GM12891 (cell line): ENCODE results near the gene FOXE1.

Experiments
- DNase-seq: peaks from one replicate; pipeline ENCODE4 v3.0.0; 2011; ENCODE audit warnings: low spot score; ENCODE audit not compliant: insufficient read length
- FAIRE-seq: peaks from 2 replicates; lab custom pipeline; 2011; peaks lifted over from hg19 to GRCh38; lab: Jason Lieb, UNC
- PAX5 ChIP-seq: IDR thresholded peaks from 2 replicates; pipeline ENCODE4 v1.6.1; 2011; ENCODE audit warnings: low read length, moderate library complexity, mild to moderate bottlenecking; ENCODE audit not compliant: insufficient read depth, severe bottlenecking
- POLR2A ChIP-seq: IDR thresholded peaks from 2 replicates; pipeline ENCODE4 v1.6.1; 2011; ENCODE audit warnings: low read depth, low read length, control low read depth
- POLR2AphosphoS5 ChIP-seq: IDR thresholded peaks from 2 replicates; pipeline ENCODE4 v1.6.1; 2011; ENCODE audit warnings: low read depth, low read length, control low read depth
- POU2F2 ChIP-seq: IDR thresholded peaks from 2 replicates; pipeline ENCODE4 v1.6.1; 2011; ENCODE audit warnings: low read depth, mild to moderate bottlenecking, control low read depth, low read length, moderate library complexity
- SPI1 ChIP-seq: IDR thresholded peaks from 2 replicates; pipeline ENCODE4 v1.6.1; 2011; ENCODE audit warnings: low read depth, low read length, control low read depth
- TAF1 ChIP-seq: IDR thresholded peaks from 2 replicates; pipeline ENCODE4 v1.6.1; 2011; ENCODE audit warnings: low read depth, low read length, control low read depth

Gene FOXE1

DNA sequence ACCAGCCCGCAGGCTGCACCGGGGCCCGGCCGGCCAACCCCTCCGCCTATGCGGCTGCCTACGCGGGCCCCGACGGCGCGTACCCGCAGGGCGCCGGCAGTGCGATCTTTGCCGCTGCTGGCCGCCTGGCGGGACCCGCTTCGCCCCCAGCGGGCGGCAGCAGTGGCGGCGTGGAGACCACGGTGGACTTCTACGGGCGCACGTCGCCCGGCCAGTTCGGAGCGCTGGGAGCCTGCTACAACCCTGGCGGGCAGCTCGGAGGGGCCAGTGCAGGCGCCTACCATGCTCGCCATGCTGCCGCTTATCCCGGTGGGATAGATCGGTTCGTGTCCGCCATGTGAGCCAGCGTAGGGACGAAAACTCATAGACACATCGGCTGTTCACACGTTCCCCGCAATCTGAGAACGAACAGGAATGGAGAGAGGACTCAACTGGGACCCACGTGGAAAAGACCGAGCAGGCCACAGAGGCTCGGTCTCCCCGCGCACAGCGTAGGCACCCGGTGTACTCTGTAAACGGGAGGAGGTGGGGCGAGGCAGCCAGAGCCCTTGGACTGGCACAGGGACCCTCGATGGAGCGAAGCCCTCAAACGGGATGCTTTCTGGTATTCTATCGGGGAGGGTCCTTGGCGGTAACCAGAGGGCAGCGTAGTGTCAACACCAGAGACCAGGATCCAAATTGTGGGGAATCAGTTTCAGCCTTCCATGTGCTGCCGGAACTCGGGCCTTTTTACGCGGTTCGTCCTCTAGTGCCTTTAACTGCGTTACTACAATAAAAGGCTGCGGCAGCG lies 1.9 kb downstream of the FOXE1 start:
- no peak for DNase-seq
- FAIRE-seq: peak; percentile 5
- TF ChIP-seq POU2F2: no peak

DNA sequence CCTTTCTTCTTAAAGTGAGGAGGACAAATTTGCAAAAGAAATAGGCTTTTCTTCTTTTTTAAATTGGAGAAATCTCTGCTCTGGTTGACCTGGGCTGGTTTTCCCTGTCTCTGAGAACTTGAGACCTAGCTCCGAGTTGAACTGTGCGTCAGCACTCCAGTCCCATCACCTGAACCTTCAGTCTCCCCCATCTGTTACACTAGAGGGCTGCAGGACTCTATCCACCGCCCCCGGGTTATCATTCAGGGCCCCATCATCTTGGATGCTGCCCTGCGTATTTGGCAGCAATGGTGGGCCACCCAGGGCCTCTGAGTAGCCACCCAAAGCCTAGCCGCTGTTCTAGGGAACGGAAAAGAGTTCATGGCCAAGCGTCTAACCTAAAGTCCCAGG lies 2.5 kb downstream of the FOXE1 start:
- TF ChIP-seq POLR2A: no peak
- TF ChIP-seq TAF1: no peak
- no peak for TF ChIP-seq SPI1
- no peak for TF ChIP-seq POLR2AphosphoS5
- TF ChIP-seq POU2F2: no peak
- no peak for TF ChIP-seq PAX5
- DNase-seq (no peak), FAIRE-seq (no peak)

DNA sequence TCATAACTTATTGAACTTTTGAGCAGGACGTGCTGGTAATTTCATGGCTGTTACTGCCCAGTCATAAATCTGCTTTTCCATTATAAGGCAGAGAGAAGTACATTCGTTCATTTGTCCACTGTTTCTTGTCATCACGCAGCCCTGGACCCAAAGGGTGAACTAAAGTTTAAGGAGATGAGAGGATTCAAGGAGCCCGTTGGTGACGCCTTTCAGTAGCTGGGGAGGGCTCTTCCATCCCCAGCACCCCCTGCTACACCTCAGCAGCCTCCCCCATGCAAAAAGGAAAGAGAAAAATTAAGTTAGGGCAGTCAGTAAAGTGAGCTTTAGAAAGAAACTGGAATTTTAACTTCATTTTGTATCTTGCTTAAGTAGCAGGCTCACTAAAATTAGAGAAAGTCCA lies 2.9 kb downstream of the FOXE1 start:
- TF ChIP-seq POLR2A (no peak), SPI1 (no peak), POU2F2 (no peak), PAX5 (no peak), TAF1 (no peak), POLR2AphosphoS5 (no peak)
- FAIRE-seq (no peak), DNase-seq (no peak)

DNA sequence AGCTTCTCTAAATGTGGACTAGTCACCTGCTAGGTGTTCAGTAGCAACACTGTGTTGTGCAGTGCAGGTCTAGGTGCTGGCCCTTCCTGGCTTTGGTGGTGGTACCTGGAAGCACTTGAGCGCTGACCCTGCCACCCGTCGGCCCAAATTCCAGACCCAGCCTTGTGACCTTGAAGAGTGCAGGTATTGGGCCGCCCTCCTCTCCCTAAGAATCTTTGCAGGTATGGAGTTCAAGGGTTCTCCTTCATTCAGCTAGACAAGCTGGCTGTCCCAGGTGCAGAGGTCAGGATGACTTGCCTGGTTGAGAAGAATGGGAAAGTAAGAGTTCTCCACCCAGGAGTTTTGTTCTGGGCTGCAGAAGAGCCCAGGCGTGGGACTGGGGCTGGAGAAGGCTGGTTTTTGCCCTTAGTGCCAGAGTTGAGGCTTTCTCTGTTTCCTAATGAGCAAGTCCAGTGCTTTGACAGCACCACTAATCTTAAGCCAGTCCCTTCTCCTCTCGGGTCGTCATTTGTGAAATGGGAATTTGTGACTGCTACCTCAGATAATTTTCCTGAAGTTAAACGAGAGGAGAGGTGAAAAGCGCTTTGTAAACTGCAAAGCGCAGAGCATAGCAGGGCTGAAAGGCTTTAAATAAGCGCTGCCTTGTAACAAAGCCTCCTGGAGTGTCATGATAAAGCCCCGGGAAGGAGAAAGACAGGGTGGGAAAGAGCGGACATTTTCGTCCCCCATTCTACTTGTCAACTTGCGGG lies 4.0 kb downstream of the FOXE1 start:
- no peak for DNase-seq
- TF ChIP-seq POLR2A (no peak), TAF1 (no peak), SPI1 (no peak), POU2F2 (no peak), POLR2AphosphoS5 (no peak), PAX5 (no peak)
- no peak for FAIRE-seq

GRCh38 chr9:97857606-97858392 lies 4.8 kb downstream of the FOXE1 start:
- no peak for DNase-seq
- no peak for FAIRE-seq
- TF ChIP-seq TAF1 (no peak), SPI1 (no peak)

GRCh38 chr9:97858393-97858713 lies 5.3 kb downstream of the FOXE1 start:
- TF ChIP-seq TAF1 (no peak), PAX5 (no peak), POLR2A (no peak), SPI1 (no peak), POU2F2 (no peak), POLR2AphosphoS5 (no peak)
- FAIRE-seq (no peak), DNase-seq (no peak)

DNA sequence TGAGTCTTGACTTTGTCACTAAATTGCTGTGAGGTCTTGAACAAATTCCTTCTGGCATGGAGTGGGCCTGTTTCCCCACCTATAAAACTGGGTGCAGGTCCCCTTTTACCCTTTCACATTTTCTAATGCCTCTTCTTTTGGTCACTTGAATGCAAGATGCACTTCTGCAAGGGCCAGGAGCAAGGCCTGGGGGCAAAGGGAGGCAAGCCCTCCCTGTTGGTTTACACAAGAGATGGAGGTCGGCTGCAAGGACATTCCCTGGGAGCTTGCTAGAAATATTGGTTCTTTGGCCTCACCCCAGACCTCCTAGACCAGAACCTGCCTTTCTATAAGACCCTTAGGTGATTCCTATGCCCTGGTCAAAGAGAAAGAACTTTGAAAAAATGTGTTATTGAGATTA lies 5.8 kb downstream of the FOXE1 start:
- no peak for FAIRE-seq
- TF ChIP-seq POLR2AphosphoS5 (no peak), POLR2A (no peak), POU2F2 (no peak), SPI1 (no peak), TAF1 (no peak), PAX5 (no peak)
- DNase-seq: no peak

DNA sequence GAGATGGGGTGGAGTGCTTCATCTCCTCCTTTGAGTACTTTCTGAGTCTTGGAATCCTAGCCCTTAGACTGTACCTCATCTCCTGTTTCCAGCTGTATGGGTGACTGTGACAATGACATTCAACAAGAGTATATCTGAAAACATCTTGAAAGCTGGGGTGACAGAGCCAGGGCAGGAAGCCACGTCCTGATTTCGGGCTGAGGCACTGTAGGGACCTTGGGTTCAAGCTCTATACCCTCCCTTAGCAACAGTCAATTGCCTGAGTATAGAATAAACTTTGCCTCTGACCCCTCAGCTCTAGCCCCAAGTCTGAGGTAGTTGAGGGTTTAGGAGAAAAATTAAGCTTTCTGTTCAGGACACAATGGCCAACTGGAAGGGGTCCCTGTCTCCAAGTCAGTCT lies 6.3 kb downstream of the FOXE1 start:
- no peak for FAIRE-seq

DNA sequence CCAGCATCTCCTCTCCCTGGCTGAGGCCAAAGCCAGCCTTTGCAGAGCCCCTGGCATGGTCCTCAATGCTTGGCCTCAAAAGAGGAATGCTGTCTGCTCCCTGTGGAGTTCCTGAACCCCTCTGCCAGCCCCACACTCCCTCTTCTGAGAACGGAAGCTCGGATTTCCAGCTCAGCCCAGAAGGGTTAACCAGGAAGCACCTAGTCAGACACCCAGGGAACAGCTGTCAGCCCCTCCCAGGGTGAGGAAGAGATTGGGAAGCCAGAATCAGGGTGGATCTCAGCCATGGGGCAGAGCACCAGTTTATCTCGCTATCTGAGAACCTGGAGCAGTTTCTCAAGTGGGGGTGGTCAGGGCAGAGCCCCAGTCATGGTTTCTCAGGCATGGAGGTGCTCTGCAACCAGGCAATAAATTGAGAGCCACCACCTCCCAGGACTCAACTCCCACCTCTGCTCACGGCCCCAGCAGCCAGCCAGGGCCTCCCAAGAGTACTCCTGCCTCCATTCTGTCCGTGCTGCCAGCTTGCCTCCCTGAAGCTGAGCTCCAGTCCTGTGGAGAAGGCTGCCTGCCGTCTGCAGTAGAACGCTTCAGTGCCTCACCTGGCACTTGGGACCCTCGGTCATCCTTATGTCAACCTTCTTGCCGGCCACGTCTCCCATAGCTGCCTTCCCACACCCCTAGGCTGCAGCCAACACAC lies 7.6 kb downstream of the FOXE1 start:
- no peak for TF ChIP-seq PAX5
- no peak for TF ChIP-seq TAF1
- no peak for TF ChIP-seq POLR2AphosphoS5
- no peak for TF ChIP-seq POLR2A
- TF ChIP-seq SPI1: no peak

More for the DNA sequence above, 6.3 kb downstream of the FOXE1 start:
- TF ChIP-seq TAF1: no peak
- TF ChIP-seq POU2F2: no peak
- TF ChIP-seq POLR2AphosphoS5: no peak
- no peak for TF ChIP-seq SPI1
- TF ChIP-seq POLR2A: no peak
- no peak for TF ChIP-seq PAX5
- DNase-seq: no peak

DNA sequence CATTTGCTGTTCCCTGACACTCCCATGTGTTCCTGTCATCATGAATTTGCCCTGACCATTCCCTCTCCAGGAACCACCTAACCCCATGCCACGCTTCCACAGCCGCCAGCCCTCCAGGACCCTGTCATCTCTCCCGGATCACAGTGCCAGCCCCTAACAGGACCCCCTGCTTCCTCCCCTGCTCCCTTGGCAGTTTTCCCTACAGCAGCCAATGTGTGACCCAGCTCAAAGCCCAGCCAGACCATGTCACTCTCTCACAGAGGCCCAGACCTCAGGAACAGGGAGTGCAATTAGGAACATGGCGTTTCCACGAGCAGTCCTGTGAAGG lies 8.1 kb downstream of the FOXE1 start:
- TF ChIP-seq TAF1: no peak
- no peak for TF ChIP-seq SPI1
- TF ChIP-seq POLR2A: no peak
- no peak for TF ChIP-seq POLR2AphosphoS5
- no peak for TF ChIP-seq PAX5
- no peak for TF ChIP-seq POU2F2
- DNase-seq (no peak), FAIRE-seq (no peak)

More for the DNA sequence above, 7.6 kb downstream of the FOXE1 start:
- FAIRE-seq: no peak
- no peak for DNase-seq
